ENCODE data around the gene PLCB4. TPM values are rescaled to one million over a fixed set of nuclear protein-coding genes. Genes with fewer than 3 reads are reported as not detected.

Gene PLCB4
- total and polyA plus RNA-seq, 2 experiments from 2014 or later: 6.5 to 16.1 TPM

DNA sequence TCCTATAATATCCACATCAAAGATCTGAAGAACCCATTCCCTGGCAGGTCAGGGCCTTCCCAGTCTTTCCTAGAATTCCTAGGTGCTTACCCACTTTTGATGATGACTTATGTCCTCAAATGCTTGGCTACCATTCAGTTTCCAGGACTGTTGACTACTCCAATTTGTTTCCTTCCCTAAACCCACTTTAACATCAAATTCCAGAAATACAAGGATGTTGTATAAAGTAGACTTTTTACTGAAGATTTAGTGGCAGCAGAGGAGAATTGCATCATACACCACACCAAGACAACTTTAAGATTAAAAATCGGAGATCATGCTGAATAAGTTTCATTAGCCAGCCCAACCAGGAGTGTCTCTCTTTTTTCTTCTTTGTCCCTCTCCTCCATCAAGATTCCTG, 242.2 kb downstream of the PLCB4 start:
- peaks cover 9% of the 10 kb centered on the region for H3K9me2 ChIP-seq (ENCODE audit: insufficient read depth)
- H4K20me1 ChIP-seq (replicated peaks; ENCODE audit: insufficient read depth): no peaks in the 10 kb centered on the region
- no peak overlapping the region for H2AFZ ChIP-seq
- H3K27me3 Mint-ChIP-seq (ENCODE audit: insufficient read depth, low read depth, poor library complexity): peaks cover 4% of the 10 kb centered on the region
- H3K79me2 ChIP-seq (replicated peaks; ENCODE audit: insufficient read depth): no peaks in the 10 kb centered on the region
- H3K4me3 ChIP-seq: no peak overlapping the region
- no peaks in the 10 kb centered on the region for H3K36me3 ChIP-seq (ENCODE audit: insufficient read depth)
- H3K27ac Mint-ChIP-seq: peak overlapping the region; percentile 64; the same call in 1 of the 2 replicates
- TF ChIP-seq ZNF331 (CRISPR knock-in tag; IDR thresholded peaks at IDR 0.05; ENCODE audit: low read depth): no peak
- no peak for TF ChIP-seq JUNB (IDR thresholded peaks at IDR 0.05; ENCODE audit: unreplicated experiment)
- TF ChIP-seq STAT1 (IDR thresholded peaks at IDR 0.05; ENCODE audit: unreplicated experiment): no peak
- no peak for TF ChIP-seq POLR2AphosphoS5 (IDR thresholded peaks at IDR 0.05; ENCODE audit: low read depth)
- TF ChIP-seq EZH2phosphoT487 (IDR thresholded peaks at IDR 0.05; ENCODE audit: unreplicated experiment): no peak
- no peak for TF ChIP-seq NANOG (IDR thresholded peaks at IDR 0.05; ENCODE audit: borderline replicate concordance)
- TF ChIP-seq ETS1 (IDR thresholded peaks at IDR 0.05): no peak
- TF ChIP-seq, protein P1, sequence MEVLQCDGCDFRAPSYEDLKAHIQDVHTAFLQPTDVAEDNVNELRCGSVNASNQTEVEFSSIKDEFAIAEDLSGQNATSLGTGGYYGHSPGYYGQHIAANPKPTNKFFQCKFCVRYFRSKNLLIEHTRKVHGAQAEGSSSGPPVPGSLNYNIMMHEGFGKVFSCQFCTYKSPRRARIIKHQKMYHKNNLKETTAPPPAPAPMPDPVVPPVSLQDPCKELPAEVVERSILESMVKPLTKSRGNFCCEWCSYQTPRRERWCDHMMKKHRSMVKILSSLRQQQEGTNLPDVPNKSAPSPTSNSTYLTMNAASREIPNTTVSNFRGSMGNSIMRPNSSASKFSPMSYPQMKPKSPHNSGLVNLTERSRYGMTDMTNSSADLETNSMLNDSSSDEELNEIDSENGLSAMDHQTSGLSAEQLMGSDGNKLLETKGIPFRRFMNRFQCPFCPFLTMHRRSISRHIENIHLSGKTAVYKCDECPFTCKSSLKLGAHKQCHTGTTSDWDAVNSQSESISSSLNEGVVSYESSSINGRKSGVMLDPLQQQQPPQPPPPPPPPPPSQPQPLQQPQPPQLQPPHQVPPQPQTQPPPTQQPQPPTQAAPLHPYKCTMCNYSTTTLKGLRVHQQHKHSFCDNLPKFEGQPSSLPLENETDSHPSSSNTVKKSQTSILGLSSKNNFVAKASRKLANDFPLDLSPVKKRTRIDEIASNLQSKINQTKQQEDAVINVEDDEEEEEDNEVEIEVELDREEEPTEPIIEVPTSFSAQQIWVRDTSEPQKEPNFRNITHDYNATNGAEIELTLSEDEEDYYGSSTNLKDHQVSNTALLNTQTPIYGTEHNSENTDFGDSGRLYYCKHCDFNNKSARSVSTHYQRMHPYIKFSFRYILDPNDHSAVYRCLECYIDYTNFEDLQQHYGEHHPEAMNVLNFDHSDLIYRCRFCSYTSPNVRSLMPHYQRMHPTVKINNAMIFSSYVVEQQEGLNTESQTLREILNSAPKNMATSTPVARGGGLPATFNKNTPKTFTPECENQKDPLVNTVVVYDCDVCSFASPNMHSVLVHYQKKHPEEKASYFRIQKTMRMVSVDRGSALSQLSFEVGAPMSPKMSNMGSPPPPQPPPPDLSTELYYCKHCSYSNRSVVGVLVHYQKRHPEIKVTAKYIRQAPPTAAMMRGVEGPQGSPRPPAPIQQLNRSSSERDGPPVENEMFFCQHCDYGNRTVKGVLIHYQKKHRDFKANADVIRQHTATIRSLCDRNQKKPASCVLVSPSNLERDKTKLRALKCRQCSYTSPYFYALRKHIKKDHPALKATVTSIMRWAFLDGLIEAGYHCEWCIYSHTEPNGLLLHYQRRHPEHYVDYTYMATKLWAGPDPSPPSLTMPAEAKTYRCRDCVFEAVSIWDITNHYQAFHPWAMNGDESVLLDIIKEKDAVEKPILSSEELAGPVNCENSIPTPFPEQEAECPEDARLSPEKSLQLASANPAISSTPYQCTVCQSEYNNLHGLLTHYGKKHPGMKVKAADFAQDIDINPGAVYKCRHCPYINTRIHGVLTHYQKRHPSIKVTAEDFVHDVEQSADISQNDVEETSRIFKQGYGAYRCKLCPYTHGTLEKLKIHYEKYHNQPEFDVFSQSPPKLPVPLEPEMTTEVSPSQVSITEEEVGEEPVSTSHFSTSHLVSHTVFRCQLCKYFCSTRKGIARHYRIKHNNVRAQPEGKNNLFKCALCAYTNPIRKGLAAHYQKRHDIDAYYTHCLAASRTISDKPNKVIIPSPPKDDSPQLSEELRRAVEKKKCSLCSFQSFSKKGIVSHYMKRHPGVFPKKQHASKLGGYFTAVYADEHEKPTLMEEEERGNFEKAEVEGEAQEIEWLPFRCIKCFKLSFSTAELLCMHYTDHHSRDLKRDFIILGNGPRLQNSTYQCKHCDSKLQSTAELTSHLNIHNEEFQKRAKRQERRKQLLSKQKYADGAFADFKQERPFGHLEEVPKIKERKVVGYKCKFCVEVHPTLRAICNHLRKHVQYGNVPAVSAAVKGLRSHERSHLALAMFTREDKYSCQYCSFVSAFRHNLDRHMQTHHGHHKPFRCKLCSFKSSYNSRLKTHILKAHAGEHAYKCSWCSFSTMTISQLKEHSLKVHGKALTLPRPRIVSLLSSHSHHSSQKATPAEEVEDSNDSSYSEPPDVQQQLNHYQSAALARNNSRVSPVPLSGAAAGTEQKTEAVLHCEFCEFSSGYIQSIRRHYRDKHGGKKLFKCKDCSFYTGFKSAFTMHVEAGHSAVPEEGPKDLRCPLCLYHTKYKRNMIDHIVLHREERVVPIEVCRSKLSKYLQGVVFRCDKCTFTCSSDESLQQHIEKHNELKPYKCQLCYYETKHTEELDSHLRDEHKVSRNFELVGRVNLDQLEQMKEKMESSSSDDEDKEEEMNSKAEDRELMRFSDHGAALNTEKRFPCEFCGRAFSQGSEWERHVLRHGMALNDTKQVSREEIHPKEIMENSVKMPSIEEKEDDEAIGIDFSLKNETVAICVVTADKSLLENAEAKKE (CRISPR knock-in tag; IDR thresholded peaks at IDR 0.05): no peak
- TF ChIP-seq ZNF114 (CRISPR knock-in tag; IDR thresholded peaks at IDR 0.05): no peak
- TF ChIP-seq CREB1 (CRISPR knock-in tag; IDR thresholded peaks at IDR 0.05; ENCODE audit: low read depth): no peak
- TF ChIP-seq, protein P2, sequence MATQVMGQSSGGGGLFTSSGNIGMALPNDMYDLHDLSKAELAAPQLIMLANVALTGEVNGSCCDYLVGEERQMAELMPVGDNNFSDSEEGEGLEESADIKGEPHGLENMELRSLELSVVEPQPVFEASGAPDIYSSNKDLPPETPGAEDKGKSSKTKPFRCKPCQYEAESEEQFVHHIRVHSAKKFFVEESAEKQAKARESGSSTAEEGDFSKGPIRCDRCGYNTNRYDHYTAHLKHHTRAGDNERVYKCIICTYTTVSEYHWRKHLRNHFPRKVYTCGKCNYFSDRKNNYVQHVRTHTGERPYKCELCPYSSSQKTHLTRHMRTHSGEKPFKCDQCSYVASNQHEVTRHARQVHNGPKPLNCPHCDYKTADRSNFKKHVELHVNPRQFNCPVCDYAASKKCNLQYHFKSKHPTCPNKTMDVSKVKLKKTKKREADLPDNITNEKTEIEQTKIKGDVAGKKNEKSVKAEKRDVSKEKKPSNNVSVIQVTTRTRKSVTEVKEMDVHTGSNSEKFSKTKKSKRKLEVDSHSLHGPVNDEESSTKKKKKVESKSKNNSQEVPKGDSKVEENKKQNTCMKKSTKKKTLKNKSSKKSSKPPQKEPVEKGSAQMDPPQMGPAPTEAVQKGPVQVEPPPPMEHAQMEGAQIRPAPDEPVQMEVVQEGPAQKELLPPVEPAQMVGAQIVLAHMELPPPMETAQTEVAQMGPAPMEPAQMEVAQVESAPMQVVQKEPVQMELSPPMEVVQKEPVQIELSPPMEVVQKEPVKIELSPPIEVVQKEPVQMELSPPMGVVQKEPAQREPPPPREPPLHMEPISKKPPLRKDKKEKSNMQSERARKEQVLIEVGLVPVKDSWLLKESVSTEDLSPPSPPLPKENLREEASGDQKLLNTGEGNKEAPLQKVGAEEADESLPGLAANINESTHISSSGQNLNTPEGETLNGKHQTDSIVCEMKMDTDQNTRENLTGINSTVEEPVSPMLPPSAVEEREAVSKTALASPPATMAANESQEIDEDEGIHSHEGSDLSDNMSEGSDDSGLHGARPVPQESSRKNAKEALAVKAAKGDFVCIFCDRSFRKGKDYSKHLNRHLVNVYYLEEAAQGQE (IDR thresholded peaks at IDR 0.05; ENCODE audit: unreplicated experiment): no peak
- no peak for TF ChIP-seq EZH2 (IDR thresholded peaks at IDR 0.05; ENCODE audit: low read depth, unreplicated experiment)
- TF ChIP-seq, protein P3, sequence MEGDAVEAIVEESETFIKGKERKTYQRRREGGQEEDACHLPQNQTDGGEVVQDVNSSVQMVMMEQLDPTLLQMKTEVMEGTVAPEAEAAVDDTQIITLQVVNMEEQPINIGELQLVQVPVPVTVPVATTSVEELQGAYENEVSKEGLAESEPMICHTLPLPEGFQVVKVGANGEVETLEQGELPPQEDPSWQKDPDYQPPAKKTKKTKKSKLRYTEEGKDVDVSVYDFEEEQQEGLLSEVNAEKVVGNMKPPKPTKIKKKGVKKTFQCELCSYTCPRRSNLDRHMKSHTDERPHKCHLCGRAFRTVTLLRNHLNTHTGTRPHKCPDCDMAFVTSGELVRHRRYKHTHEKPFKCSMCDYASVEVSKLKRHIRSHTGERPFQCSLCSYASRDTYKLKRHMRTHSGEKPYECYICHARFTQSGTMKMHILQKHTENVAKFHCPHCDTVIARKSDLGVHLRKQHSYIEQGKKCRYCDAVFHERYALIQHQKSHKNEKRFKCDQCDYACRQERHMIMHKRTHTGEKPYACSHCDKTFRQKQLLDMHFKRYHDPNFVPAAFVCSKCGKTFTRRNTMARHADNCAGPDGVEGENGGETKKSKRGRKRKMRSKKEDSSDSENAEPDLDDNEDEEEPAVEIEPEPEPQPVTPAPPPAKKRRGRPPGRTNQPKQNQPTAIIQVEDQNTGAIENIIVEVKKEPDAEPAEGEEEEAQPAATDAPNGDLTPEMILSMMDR (conservative IDR thresholded peaks at IDR 0.05; ENCODE audit: low read depth in 2 of 2): no peak
- H3K9me3 Mint-ChIP-seq: peaks cover 3% of the 10 kb centered on the region; the same call in 1 of the 3 replicates
- no peak for DNase-seq (ENCODE audit: low spot score)
- H3K4me1 ChIP-seq (ENCODE audit: insufficient read depth): no peaks in the 10 kb centered on the region
- peaks cover 8% of the 10 kb centered on the region for H3K36me3 Mint-ChIP-seq (ENCODE audit: low read depth)
- peaks cover 18% of the 10 kb centered on the region for H3K4me1 Mint-ChIP-seq
- no peaks in the 10 kb centered on the region for H3K27me3 ChIP-seq (ENCODE audit: insufficient read depth)
- ATAC-seq: no peak
- H3K4me3 Mint-ChIP-seq: no peak overlapping the region
- H3F3A ChIP-seq (replicated peaks; ENCODE audit: low read depth): no peaks in the 10 kb centered on the region
- no peak overlapping the region for H3K4me2 ChIP-seq
- no peak overlapping the region for H3K27ac ChIP-seq (ENCODE audit: low read depth)

Data from GM23338 (cell line).